Measurements from ENCODE around the gene KCTD12.

- TF ChIP-seq CTCF (IDR thresholded peaks at IDR 0.05), result no peak
- no peak for TF ChIP-seq TP53 (CRISPR knock-in tag; IDR thresholded peaks at IDR 0.05)
- TF ChIP-seq HMGXB4 (CRISPR knock-in tag; IDR thresholded peaks at IDR 0.05), result no peak
These were observed 20.2 kb downstream of the KCTD12 start for GRCh38 chr13:76865996-76866503.

Measured in WTC11 (cell line).